Epithelial cell of prostate (primary cell): ENCODE results near the gene NDUFS8.

Experiments used
- DNase-seq: peaks from one replicate; pipeline ENCODE4 v3.0.0-alpha.2; 2011; ENCODE audit warnings: low read depth, low spot score
- H3K27ac ChIP-seq: fragments of 450-650 bp; 2 replicates; pipeline ENCODE4 v1.5.1; 2017; ENCODE audit warnings: mild to moderate bottlenecking

The NDUFS8 gene

GRCh38 chr11:68002938-68003845 is 27.3 kb upstream of the NDUFS8 start:
- H3K27ac ChIP-seq = no peak overlapping the region
- no peak for DNase-seq

DNA sequence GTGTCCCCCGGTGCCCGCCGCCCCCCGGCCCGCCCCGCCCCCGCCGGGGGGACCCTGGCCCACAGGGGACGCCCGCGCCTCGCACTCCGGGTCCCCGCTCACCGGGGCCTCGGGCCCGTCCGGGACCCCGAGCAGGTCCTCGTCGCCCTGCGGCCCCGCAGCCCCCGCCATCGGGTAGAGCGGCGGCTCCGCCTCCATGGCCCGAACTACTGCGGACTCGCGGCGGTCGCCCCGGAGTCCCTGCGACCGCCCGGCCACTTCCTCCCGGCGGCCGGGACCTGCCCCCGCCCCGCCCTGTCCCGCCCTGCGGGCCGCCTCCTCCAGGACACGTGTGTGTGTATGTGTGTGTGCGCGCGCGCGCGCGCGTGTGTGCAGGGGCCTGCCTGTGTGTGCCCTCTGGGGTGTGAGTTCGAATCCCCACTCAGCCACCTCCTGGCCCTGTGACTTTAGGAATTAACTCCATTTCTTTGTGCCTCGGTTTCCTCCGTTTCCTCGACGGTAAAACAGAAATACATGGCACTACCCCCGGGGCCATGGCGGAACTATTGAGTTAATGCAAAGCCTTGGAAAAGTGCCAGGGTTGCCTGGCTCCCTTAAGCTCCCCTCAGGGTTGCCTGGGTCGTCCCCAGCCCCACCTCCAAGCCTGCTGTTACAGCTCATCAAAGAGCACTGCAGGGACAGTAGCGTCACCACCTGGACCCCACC is 26.5 kb upstream of the NDUFS8 start, which contains the start of gene UNC93B1:
Gene UNC93B1, minus strand, starts transcription at position 252 of the 705 bp plus-strand sequence. Its CDS starts 54 bp downstream, at position 198.
- no peak for DNase-seq
- H3K27ac ChIP-seq = no peak within 1 kb of the TSS

DNA sequence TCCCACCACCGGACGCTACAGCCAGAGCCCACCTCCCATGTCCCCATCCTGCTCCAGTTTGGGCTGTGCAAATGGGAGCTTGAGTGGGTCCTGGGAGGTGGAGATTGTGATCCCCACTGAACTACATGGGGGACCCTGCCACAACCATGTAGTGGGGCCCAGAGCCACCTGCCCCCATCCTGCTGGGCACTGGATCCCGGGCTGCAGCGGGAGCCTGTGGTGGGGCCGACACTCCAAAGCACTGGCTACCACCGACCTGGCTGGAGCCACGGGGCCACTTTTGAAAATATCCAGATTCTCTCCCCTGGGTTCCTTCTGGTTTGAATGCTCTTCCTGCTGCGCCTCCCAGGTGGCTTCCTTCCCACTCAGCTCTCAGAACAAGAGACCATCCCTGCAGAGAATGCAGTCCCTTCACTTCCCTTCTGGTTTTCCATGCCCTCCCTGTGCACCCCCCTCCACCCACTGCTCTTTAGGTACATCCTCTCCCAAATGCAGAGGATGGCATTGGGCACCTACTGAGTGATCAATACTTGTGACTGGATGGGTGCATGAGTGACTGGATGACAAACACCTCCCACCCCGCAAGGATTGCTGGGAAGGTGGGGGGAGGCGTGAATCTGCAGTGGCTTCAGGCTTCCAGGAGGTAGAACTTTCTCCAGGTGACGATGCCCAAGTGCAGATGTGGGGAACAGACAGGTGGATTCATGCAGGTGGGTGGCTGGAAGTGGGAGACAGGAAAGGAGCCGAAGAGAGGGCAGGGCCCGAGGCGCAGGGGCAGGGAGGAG is 25.7 kb upstream of the NDUFS8 start:
- H3K27ac ChIP-seq = no peak overlapping the region
- DNase-seq = no peak

GRCh38 chr11:68006606-68007166 is 23.8 kb upstream of the NDUFS8 start:
- no peak overlapping the region for H3K27ac ChIP-seq
- no peak for DNase-seq

DNA sequence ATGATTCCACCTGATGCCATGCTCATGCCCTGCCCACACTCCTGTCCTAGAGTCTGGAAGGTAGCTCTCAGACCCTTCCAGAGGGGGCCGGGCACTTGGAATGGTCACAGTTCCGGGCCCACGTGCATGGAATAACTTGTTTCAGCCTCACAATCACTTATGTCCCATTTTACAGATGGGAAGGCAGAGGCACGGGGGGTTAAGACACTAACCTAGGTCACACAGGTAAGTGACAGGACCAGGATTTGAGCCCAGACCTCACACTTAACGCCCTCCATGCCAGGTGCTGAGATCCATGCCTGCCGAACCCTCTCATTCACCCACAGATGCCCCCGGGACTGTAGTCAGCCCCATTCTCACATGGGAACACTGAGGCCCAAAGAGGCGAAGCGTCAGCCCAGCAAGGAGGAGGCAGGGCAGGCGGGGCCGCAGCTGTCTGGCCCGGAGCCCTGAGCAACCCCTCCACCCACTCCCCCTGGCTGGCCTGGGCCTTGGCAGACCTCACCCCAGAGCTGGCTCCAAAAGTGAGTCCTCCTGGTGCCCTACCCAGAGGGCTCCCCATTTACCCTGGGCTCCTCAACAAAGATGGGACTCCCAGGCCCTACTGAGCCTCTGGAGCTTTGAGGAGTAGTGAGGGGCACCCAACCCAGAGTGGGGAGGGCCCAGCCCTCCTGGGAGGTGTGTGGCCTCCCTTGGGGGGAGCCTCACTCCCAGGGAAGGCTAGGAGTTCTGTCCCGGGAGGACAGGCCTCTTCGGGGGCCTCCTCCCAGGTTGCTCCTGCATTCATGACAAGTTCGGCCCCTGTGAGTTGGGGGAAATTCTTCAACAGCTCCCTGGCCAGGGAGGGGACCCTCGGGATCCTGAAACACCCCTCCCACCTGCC is 22.7 kb upstream of the NDUFS8 start:
- no peak for DNase-seq
- no peak overlapping the region for H3K27ac ChIP-seq

DNA sequence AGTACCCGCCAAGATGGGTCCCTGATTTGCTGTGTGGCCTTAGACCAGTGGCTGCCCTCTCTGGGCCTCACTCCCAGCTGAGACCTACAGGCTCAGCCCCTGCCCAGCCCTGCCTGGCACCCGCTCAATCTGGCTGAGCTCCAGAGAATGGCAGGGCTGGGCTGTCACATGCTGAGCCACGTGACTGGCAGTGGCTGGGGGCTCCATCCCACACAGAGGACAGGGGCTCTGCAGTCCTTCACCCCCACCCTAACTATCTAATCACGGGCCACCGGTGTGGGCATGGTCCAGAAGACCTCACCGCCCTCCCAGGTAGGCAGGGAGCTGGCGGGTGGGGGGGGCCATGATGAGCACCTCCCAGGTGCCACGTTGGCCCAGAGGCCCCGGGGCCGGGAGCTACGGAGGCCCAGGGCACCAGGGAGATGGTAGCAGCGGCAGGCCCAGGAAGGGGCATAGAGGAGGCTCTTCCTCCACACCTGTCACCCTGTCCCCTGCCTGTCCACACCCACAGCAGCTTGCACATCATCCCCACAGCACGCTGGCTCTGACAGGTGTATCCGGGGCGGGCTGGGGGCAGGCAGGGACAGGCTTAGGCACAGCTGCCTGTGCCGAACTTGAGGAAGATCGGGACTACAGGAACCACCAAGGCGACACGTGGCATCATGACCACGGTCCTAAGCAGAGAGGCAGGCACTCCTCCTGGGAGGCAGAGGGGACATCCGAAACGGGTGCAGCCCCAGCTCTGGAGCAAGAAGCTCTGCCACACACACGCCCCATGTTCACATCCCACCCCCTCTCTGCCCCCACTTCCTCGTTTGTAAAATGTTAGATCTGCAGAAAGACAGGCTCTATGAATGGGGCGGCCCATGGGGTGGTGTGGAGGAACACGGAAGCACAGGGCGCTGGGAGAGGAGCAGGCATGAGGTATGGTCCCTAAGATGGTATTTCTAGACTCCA is 21.8 kb upstream of the NDUFS8 start:
- DNase-seq = no peak
- H3K27ac ChIP-seq = peak overlapping the region; percentile 68

DNA sequence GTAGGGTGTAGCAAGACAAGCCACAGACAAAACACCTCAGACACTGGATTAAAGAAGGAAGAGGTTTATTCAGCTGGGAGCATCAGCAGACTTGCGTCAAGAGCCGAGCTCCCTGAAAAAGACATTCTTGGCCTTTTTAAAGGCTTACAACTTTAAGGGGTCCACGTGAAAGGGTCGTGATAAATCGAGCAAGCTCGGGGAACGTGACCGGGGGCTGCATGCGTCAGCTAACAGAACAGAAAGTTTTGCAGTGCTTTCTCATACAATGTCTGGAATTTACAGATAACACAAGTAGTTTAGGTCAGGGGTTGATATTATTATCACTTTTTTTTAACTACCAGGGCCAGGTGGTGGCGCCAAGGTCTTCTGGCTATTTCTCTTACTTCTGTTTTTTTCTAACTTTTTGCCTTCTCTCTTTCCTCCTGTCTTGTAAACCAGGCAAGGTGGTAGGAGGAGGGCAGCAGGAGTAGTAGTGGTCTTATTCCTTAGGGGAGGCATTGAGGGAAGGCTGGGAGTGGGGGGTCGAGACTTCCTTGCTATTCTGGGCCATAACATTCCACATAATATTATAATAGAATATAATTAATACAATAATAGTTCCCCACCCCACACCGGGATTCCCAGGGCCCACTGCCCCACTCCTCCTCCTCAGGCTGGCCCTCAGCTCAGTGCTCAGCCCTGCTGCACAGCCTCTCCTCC is 20.9 kb upstream of the NDUFS8 start:
- no peak for DNase-seq
- peak overlapping the region; percentile 68 for H3K27ac ChIP-seq

DNA sequence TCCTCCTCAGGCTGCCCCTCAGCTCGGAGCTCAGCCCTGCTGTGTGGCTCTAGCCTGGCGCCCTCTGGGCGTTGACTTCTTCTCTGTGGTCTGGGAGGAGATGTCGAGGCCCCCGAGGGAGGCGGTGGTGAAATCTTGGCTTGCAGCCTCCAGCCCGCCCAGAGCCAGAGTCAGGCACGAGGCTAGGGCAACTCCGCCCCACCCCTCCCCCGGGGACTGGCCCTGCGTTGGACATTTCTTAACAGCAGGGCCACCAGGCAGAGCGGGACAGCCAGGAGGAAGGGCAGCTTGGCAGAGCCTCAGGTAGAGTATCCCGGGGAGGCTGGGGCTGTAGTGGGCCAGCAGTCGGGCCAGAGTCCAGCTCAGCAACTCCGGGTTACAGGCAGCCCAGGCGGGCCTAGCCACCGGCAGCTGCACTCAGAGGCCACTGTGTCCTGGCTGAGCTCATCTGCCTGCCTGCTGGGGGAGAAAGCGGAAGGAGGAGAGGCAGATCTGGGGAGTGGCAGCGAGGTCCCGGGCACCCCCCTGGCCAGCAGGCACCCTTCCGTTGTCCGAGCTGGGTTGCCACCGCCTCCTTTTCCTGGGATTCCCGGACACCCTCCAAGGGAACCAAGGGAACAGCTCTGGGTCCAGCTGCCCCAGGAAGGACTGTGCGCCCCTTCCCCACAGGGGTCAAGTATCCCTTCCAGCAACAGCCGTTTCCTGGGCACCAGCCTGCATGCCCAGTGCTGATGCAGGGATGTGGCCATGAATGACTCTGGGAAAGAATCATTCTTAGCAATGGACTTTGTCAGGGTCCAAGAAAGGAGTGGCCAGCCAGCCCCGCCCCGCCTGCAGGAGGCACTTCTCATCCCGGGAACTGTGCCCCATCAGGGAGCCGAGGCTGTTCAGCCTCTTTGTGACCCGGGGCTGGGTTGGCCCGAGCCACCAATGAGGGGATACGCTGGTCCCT is 20.1 kb upstream of the NDUFS8 start, which contains the start of gene ALDH3B1:
Gene ALDH3B1, plus strand, starts transcription at position 238 of the 952 bp plus-strand sequence. CDS start 4,971 bp downstream, outside the sequence.
- no peak for DNase-seq
- H3K27ac ChIP-seq = peak within 1 kb of the TSS; percentile 68

DNA sequence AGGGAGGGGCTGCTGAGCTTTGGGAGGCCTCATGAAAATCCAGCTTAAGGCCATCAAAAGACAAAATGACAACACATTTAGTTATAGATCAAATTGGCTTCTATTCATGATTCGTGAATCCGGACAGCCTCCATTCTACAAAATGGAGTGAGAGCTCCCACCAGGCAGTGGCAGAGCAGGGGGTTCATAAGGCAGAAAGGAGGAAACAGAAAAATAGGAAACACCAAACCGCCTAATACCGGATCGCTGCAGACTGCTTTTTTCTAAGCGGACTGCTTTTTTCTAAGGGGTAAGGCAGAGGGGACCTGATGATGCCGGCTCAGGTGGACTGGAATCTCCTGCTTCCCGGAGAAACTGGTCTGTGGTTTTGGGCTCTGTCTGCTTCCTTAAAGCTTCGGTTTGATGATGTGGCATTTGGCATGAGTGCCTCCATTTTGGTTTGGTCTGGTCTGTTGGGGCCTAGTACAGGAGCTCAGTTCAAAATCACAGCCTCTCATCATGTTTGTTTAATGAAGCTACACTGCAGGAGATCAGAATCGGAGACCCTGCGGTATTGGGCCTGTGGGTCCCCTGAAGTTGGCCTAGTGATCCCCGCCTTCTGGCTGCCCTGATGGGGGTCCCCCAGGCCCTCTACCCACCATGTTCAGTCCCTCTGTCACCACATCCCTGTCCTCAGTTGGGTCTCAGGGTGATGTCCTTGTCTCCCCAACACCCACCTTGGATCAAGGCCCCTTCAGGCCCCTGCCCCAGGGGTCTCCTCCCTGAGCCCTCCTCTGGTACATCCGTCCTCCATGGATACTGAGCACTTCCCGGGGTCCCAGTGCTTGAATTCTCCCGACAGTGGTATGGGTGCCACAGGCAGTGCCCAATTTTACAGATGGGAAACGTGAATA is 19.2 kb upstream of the NDUFS8 start:
- DNase-seq = no peak
- H3K27ac ChIP-seq = peak overlapping the region; percentile 68

DNA sequence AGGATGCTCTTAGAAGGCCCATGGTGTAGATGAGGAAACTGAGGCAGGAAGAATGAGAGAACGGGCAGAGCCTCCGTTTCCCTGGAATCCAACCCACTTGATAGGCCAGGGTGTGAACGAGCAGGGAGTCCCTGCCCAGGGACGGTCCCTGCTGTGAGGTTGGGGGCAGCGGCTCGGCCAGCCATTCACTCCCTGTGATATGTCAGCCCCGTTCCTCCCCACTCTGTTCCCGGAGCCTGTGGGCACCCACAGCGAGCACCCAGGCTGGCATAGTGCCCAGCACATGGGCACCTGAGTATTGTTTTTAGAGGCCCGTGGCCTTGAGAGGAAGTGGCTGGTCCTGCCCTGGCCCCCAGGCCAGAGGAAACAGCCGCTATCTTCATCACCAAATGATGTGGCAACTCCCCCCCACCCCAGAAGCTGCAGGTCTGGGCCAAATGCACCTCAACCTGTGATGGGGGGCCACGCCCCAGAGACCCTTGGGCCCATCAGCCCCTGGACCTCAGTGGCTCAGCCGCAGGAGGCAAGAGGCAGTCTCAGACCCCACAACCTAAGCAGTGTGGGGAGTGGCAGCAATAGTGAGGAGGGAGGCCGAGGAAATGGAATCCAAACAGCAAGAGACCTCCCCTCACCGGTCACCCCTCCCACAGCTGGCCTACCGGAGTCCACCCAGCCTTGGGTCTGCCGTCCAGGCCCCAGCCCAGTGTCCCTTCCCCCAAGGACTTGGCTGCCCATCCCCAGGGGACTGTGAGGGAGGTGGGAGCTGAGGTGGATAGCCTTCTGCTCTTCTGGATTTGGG is 18.2 kb upstream of the NDUFS8 start:
- H3K27ac ChIP-seq = peak overlapping the region; percentile 85
- no peak for DNase-seq

GRCh38 chr11:68012843-68013610 is 17.5 kb upstream of the NDUFS8 start:
- H3K27ac ChIP-seq = peak overlapping the region; percentile 85
- DNase-seq = peak; percentile 57

- DNase-seq = no peak
- peak overlapping the region; percentile 85 for H3K27ac ChIP-seq
Observed at GRCh38 chr11:68013611-68014156, 16.8 kb upstream of the NDUFS8 start.

DNA sequence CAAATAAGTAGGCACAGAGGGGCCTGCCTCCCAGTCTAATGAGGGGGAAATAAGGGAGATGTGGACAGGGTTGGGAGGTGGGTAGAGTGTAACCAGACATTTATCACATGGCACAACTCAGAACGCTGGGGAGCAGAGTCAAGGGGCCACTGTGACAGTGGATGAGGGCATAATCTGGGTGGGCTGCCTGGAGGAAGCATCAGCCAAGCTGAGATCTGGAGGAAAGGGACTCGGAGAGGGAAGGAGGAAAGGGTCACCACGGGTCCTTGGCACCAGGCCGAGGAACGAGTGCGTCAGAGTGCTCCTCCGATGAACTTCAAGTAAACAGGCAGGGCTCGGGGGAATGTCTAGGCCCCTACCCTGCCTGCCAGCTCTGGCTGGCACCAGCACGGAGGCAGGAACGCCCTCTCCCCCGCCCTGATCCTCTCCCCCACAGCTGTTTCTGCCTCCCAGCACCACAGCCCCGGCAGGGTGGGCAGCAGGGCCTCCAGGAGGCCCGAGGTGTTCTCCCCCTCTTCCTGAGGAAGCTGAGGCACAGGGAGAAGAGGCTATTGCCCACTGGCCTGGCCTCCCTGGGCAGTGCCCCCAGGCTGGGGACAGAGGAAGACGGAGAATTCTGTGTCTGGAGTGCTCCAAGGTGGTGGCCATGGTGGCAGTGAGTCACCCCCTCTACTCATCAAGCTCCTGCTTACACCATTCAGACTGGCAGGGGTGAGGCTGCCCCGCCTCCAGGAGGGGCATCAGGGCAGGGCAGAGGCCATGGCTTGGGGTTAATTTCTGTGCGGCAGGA is 16.1 kb upstream of the NDUFS8 start:
- H3K27ac ChIP-seq = peak overlapping the region; percentile 85
- DNase-seq = peak; percentile 63
